ENCODE results near the gene OSBPL5. TPM values are rescaled to one million over a fixed set of nuclear protein-coding genes. Genes with fewer than 3 reads are reported as not detected.

OSBPL5 gene
- total and polyA plus RNA-seq, 9 of the 15 experiments (the other 6 are each of a cell fraction or from before 2014, with no cell fraction given) = 0.06 to 14.8 (median 3.2) TPM

DNA sequence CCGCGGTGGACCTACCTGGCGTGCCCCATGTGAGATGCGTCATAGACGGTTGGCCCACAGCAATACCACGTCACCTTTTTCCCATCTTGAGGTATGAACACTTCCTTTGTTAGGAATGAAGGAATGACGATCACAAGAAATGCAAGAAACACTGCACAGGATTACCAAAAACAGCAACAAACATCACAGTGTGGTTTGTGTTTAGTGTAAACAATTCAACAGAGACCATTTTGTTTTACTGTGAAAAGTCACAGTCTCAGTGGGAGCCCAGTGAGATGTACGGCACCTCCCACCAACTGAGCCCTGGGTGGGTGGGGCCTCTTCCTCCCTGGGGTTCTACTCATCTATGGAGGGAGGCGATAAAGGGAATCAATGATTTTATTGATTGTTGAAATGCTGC, 124.2 kb downstream of the OSBPL5 start (continued):
- TF ChIP-seq, protein P1, sequence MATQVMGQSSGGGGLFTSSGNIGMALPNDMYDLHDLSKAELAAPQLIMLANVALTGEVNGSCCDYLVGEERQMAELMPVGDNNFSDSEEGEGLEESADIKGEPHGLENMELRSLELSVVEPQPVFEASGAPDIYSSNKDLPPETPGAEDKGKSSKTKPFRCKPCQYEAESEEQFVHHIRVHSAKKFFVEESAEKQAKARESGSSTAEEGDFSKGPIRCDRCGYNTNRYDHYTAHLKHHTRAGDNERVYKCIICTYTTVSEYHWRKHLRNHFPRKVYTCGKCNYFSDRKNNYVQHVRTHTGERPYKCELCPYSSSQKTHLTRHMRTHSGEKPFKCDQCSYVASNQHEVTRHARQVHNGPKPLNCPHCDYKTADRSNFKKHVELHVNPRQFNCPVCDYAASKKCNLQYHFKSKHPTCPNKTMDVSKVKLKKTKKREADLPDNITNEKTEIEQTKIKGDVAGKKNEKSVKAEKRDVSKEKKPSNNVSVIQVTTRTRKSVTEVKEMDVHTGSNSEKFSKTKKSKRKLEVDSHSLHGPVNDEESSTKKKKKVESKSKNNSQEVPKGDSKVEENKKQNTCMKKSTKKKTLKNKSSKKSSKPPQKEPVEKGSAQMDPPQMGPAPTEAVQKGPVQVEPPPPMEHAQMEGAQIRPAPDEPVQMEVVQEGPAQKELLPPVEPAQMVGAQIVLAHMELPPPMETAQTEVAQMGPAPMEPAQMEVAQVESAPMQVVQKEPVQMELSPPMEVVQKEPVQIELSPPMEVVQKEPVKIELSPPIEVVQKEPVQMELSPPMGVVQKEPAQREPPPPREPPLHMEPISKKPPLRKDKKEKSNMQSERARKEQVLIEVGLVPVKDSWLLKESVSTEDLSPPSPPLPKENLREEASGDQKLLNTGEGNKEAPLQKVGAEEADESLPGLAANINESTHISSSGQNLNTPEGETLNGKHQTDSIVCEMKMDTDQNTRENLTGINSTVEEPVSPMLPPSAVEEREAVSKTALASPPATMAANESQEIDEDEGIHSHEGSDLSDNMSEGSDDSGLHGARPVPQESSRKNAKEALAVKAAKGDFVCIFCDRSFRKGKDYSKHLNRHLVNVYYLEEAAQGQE (IDR thresholded peaks at IDR 0.05; ENCODE audit: borderline replicate concordance) = no peak
- TF ChIP-seq, protein P1 (CRISPR knock-in tag; IDR thresholded peaks at IDR 0.05; ENCODE audit: low read depth) = no peak
- TF ChIP-seq, protein P2, sequence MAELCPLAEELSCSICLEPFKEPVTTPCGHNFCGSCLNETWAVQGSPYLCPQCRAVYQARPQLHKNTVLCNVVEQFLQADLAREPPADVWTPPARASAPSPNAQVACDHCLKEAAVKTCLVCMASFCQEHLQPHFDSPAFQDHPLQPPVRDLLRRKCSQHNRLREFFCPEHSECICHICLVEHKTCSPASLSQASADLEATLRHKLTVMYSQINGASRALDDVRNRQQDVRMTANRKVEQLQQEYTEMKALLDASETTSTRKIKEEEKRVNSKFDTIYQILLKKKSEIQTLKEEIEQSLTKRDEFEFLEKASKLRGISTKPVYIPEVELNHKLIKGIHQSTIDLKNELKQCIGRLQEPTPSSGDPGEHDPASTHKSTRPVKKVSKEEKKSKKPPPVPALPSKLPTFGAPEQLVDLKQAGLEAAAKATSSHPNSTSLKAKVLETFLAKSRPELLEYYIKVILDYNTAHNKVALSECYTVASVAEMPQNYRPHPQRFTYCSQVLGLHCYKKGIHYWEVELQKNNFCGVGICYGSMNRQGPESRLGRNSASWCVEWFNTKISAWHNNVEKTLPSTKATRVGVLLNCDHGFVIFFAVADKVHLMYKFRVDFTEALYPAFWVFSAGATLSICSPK (IDR thresholded peaks at IDR 0.05; ENCODE audit: borderline replicate concordance) = no peak
- no peak for TF ChIP-seq ZNF584 (CRISPR knock-in tag; IDR thresholded peaks at IDR 0.05; ENCODE audit: low read depth)
- no peak for TF ChIP-seq NEUROD1 (IDR thresholded peaks at IDR 0.05; ENCODE audit: borderline replicate concordance, low read depth, low read length, partially characterized antibody)
- no peak for TF ChIP-seq ZNF232 (CRISPR knock-in tag; IDR thresholded peaks at IDR 0.05)
- no peak for TF ChIP-seq TAL1 (IDR thresholded peaks at IDR 0.05)
- TF ChIP-seq SRSF1 (IDR thresholded peaks at IDR 0.05; ENCODE audit: low read depth, low read length) = no peak
- no peak for TF ChIP-seq CHCHD3 (CRISPR knock-in tag; IDR thresholded peaks at IDR 0.05)
- no peak for TF ChIP-seq E2F3 (CRISPR knock-in tag; IDR thresholded peaks at IDR 0.05)
- no peak for TF ChIP-seq ZNF785 (CRISPR knock-in tag; IDR thresholded peaks at IDR 0.05)
- TF ChIP-seq ILK (tag; IDR thresholded peaks at IDR 0.05; ENCODE audit: borderline replicate concordance, low read depth) = no peak
